NCI-H1092 (cell line): Measurements from ENCODE around the gene TNRC18.
"Not testable (repeated sequence)": the region's sequence is repeated elsewhere in the genome, so short reads cannot be mapped to it uniquely, and the experiment has no call there.

Experiments used
- DNase-seq: peaks from one replicate; lab custom pipeline; 2025; lab: John Stamatoyannopoulos, UW

Gene TNRC18

DNA sequence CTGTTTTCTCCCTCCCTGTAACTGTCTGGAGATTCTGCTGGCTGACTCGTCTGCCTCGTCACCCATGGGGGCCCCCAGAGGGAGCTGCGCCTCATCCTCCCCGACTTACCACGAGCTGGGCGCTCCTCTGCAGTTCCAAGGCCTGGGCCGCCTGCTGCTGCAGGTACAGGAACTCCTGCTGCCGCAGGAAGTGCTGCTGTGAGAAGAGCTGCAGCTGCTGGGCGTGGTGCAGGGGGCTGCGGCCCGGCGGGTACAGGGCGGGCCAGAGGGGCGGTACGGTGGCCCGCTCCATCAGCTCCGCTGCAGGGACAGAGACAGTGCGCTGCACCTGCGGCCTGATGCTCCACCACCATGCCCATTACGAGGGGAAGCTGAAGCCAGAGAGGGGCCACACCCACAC lies 47.7 kb downstream of the TNRC18 start:
- no peak for DNase-seq

DNA sequence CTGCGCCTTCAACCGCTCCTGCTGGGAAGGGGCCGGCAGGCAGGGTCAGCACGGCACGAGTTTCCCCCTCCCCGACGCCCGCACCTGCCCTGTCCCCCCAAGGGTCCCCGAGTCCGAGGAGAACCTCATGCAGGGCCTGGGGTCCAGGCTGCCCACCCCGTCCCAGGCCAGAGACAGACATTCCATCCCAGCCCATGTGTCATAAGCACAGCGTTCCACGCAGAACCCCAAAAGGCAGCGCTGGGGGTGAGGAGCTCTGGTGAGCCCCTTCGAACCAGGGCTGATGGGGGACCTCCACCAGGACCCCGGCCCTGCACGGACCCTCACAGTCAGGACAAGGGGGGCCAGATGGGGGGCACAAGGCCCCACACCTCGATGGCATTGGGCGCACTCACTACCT lies 49.2 kb downstream of the TNRC18 start:
- no peak for DNase-seq

DNA sequence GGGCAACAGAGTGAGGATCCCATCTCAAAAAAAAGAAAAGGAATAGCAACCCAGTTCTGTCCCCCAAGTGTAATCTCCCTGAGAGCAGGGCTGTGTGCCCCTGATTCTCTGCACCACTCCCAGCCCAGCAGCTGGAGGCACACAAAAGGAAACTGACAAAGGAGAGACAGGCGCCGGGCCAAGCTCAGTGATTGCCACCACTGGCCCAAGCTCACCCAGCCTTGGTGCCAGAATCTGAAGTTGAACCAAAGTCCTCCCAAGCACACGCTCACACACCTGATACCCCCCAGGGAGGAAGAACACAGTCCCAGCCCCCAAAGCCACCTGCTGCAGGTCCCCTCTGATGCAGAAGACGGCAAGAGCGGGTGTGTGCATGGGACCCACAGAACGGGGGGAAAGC lies 50.3 kb downstream of the TNRC18 start:
- DNase-seq = no peak

DNA sequence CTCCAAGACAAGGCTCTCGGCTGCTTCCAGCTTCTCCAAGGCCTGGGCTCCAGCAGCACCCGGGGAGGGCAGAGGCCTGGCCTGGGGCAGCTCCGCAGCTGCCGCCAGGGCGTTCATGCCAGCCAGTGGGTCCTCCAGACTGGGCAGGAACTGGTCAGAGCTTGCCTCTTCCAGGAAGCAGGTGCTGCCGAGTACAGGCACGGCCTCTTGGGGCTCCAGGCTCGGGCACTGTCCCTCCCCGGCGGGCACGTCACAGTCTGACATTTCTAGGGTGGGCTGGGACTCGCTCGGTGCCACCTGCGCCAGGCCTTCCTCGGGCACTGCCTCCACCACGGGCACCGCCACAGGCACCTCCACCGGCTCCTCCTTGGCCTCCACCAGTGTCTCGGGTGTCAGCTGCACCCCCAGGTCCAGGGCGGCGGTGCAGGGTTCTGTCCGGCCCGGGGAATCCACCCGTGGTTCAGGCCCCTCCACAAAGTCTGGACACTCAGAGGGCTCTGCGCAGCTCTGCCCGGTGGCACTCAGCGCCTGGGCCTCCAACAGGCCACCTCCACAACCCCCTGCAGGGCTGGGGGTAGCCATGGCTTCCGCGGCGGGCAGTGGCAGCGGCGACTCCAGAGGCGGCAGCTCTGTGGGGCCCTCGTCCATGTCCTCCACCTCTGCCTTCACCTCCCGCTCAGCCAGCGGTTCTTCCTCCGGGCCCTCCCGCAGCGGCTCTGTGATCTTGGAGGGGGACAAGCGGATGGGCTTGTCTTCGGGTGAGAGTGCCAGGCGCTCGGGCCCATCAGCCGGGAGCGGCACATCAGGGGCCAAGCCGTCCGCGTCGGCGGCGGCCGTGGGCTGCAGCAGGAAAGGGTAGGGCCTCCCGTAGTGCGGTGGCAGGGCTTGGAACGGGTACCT lies 52.9 kb downstream of the TNRC18 start:
- DNase-seq = no peak

DNA sequence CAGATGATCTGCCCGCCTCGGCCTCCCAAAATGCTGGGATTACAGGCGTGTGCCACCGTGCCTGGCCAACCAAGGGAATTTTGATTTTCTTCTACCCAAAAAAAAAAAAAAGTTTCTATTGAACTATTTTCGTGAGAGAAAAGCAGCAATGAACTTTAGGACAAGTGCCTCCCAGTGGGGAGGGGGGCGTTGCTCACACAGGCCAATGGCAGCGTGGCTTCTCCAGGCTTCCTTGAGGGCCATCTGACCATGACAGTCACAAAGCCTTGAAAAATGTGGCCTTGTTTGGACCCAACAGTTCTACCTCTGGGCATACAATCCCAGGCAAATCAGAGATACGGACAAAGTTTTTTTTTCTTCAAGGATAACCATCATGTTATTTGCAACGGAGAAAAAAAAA lies 56.0 kb downstream of the TNRC18 start:
- no peak for DNase-seq

DNA sequence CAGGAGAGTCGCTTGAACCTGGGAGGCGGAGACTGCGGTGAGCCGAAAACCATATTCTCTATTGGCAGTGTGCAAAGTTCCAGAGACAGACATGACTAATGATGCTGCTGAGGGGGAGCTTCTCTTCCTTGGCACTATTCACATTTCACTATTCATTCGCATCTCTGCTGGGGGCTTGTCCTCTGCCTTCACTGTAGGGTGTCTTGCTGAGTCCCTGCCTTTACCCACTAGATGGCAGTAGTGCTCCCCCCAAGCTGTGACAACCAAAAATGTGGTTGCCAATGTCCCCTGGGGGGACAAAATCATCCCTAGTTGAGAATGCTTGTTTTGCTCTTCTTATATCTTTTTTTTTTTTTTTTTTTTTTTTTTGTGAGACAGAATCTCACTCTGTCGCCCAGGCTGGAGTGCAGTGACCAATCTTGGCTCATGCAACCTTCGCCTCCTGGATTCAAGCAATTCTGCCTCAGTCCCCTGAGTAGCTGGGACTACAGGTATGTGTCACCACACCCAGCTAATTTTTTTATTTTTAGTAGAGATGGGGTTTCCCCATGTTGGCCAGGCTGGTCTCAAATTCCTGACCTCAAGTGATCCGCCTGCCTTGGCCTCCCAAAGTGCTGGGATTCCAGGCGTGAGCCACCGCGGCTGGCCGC lies 57.5 kb downstream of the TNRC18 start:
- peak; percentile 45 for DNase-seq

DNA sequence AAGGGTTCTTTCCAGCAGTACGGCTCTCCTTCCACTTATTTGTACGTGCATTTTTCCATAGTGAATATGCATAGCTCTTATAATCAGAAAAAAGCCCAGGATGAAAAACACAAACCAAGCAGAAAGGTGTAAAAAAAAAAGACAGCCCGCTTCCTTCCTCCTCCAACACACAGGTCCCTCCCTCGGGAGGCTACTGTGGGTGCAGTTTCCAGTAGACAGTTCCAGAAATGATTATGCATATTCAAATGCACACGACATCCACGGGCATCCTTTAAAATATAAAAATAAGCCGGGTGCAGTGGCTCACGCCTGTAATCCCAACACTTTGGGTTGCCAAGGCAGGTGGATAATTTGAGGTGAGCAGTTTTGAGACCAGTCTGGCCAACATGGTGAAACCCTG lies 59.9 kb downstream of the TNRC18 start:
- DNase-seq = no peak

DNA sequence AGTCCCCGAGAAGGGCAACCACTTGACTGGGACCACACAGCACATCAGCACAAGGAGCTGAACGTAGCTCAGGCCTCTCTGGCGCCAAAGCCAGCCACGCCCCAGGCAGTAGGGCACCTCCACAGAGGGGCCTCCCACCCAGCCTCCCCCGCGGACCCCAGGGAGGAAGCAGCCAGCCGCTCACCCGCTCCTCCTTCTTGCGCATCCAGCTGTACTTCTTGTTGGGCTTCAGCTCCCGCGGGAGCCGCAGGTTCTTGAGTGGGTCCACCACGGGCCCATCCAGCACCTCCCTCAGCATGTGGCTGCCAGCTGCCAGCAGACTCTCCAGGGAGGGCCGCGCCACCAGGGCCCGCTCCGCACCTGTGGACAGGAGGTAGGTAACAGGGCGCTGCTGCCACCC lies 61.2 kb downstream of the TNRC18 start:
- DNase-seq = no peak

DNA sequence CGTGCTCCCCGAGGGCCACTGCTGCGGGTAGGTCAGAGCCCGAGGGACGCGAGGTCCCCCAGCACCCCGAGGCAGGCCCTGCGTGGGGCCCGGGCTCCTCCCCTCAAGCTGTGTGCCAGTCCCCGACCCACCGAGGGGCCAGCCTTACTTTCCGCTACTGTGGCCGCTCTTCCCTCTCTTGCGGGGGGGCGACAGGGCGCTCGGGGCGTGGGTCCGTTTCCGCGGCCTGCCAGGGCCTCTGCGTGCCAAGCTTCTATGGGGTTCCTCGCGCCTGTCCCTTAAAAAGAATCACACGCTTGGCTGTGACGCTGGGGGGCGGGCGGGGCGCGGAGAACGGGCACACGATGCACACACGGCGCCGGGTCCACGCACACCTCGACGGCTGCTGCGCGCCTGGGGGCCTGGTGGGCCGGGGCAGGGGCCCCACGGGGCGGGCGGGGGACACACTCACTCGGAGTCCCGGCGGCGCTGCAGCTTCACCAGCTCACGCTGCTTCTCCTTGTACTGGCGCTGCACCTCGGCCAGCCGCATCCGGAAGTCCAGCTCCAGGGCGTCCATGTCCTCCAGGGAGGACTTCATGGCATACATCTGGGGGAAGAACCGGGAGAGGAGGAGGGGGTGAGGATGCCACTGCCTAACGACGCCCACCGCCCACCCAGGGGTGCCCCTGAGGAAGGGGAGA lies 62.0 kb downstream of the TNRC18 start:
- no peak for DNase-seq

DNA sequence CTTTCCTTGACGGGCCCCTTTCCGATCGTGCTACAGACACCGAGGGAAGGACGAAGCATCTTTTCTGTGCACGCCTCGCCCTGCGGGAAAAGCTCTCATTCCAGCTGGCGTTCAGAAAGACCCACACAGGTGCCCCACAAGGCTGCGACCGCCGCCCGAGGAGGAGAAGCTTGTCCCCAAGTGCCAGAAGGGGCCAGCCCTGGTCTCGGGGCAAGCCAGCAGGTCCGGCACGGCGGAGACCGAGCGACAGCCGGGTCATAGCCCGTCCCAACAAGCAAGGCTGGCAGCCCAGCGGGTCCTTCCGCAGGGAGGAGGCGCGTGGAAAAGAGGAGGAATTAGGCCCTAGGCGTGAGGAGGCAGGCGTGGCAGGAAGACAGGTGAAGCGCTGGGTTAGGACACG lies 62.7 kb downstream of the TNRC18 start:
- DNase-seq = no peak

DNA sequence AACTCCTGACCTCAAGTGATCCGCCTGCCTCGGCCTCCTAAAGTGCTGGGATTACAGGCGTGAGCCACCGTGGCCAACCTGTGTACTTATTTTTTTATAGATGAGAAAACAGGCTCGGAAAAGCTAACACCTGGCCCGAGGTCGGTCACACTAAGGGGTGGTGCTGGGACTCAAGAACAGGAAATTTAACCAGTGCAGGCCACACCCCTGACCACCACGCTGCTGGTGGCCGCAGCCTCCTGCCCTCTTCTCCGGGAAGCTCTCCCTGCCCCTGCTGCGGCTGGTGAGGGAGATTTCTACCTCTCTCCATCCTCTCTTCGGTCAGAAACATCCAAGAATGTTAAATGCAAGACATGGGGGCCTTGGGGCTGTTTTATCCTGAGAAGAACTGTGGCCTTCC lies 63.2 kb downstream of the TNRC18 start:
- DNase-seq = no peak

DNA sequence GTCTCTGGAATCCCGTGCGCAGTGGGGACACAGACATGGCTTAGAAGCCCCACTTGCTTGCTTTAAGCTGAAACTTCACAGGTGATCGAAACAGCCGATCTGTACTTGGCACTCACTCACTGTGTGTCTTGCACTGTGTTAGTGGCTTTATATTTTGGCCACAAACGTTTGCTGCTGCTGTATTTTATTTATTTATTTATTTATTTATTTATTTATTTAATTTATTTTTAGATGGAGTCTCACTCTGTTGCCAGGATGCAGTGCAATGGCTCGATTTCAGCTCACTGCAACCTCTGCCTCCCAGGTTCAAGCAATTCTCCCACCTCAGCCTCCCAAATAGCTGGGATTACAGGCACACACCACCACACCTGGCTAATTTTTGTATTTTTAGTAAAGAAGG lies 63.6 kb downstream of the TNRC18 start:
- not testable (repeated sequence) for DNase-seq

DNA sequence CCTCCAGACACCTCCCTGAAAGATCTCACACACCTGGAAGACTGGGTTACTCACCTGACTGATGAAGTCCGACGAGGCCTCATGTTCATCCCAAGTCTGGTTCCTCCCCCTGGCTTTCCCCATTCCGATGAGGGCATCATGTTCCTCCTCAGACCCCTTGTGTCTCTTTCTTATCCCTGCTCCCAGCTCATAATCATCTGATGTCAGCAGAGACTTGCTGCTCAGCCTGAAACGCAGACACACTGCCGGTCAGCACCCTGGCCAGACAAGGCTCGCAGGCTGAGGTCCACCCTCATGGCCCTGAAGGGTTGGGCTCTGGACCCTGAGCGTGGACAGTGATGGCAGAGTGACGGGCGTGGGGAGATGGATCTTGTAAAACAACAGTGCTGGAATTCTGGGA lies 64.3 kb downstream of the TNRC18 start:
- no peak for DNase-seq

DNA sequence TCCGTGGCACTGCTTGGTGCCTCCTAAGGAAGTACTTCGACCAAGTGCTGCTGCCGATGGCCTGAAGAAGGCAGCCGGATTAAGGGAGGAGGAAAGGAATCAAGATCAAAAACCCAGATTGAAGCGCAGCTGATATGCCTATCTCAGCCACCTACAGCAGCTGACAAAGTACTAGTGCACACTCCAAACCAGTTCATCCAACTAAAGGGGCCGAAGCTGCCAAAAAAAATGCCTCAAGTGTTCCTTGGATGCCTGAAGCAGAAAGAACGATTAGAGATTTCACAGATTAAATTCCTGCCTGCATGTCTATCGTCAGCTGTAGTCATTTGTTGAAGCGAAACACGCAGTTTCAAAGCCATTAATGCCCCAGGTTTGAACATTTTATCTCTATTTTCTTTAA lies 65.7 kb downstream of the TNRC18 start:
- DNase-seq = no peak

DNA sequence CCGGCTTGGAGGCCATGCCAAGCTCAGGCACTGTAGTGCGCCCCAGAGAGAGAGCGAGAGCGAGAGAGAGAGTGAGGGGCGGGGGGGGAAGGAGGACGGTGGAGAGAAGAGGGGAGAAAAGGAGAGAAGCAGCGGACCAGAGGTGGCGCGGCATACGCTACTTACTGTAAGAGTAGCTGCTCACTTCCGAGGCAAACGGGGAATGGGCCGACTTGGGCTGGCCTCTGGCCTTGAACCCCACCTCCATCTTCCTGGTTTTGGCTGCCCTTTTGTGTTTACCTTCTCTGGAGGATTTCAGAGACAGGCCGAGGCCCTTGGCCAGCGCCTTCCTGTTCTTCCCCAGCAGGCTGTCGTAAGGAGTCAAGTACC lies 66.9 kb downstream of the TNRC18 start:
- DNase-seq = no peak

DNA sequence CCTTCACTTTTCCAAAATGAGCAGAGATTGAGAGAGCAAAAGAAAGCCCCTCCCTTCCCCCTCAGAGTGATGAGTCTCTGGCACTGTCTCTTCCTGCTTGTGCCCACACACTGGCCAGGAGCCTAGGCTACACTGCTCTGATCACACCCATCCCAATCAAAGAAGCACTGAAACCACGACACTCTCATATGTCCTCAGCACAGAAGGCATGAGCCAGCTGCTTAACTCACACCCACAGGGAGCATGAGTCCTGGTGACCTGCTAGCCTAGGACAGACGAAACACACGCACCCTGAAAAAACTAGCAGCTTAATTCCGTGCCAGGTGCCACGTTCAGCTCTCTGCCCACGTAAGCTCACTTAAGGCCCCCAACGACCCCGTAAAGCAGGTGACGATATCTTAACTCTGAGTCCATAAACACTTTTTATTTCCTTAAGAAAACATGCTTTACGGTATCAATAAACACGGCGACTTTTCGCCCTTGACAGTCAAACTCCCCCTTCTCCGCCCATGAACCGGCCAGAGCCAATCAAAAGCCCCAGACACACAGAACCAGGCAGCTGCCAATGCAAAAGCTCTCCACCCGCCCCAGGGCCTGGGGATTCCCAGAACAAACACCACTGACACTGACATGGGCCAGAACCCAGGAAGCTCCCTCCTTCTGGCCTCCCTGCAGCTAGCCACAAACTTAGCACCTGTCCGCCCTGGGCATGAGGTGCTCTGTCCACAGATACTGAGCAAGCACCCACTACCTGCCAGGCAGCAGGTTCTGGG lies 69.0 kb downstream of the TNRC18 start:
- no peak for DNase-seq

DNA sequence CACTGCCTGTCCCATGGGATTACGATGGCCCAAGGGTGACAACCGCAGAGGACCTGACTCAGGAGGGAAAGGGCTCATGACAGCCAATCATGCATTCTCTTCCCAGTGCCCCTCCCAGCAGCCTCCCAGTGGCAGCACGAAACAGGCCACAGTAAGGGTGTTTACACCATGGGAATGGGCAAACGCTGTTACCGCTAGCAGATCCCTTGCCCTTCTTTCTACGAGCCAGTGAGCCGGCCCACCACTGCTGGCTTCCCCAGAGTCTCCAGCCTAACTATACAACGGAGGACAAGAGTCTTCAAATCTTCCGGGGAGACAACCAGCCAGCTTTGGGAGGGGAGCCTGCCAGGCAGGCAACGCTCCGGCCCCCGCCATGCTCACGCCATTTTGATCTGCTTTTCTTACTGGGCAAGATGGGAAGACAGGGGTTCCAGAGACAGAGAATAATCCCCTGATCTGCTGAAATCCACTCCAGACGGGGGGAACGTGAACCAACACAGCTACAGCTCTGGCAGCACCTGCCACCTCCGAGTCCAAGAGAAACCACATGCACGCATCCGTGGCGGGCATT lies 71.1 kb downstream of the TNRC18 start:
- no peak for DNase-seq

DNA sequence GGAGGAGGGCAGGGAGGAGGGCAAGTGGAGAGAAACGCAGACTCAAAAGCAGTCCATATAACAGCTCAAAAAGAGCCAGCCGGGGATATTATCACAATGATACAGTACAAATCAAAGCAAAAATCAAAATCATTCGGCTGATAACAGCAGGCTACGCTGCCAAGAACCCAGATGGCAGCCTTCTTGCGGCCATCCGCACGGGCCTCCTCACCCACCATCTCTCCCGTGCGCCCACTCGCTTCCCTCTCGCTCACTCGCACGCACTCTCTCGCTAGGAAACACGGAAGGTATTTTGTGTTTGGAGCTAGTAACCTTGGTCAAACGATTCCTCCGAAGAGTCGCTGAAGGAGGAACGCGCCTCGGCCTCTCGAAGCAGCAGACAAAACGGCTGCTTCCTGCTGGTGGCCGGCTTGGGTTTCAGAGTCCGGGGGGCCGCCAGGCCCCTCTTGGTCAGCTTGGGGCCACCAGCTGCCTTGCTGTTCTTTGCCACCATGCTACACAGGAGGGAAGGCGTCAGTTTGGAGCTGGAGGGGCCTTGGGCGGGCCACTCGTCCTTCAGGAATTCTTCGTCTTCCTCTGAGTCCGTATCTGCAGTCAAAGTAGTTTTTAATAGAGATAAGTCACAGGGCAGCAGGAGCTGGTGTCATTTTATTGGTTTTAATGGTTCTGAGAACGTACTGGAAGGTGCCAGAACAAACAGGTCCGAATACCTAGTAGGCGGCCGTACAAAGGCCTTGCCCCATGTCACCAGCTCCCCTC lies 71.9 kb downstream of the TNRC18 start:
- DNase-seq = no peak

DNA sequence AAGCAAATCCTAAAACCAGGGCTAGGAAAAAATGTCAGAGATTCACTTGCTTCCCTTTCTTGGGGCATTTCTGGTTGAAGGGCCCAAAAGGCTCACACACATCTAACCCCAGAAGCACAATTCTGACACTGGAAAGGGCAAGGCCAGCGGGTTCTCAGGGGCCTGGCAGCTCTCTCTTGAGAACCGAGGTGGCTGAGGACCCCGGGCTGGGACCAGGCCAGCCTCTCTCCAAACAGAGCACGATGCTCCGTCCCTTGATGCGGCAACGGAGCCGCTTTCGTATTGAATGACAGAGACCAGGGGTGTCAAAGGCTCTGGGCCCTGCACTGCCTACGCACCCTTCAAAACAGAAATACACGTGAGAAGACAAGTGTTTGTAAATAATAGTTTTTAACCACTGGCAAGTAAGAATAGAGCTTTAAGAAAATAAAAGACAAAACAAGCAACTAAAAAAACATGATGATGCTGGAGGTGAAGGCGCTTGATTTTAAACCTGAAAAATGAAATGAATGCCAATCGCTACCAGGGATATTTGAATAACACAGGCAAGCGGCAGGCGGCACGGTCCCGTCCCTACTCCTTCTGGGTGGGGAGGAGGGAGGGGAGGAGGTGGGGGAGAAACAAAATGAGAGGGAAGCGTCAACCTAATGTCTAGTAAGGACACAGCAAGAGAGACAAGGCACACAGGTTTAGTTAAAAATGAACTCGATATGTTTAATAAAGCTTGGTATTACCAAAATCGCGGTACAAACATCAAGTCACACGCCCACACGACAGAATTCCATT lies 72.8 kb downstream of the TNRC18 start:
- DNase-seq = no peak

DNA sequence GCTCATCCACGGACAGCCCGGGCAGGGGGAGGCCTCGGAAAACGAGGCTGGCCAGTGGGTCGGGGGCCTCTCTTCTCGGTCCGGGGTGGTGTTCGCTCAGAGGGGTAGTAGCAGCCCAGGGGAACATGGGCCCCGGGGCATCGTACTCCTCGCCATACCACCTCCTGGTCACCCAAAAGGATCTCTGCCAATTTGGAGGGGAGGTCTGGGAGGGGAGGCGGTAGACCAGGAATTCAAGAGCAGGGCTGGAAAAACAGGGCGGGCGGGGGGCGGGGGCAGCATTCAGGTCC lies 73.5 kb downstream of the TNRC18 start:
- DNase-seq = no peak
